HepG2 (cell line): ENCODE data around the gene GSTT2. TPM values are rescaled to one million over a fixed set of nuclear protein-coding genes. Genes with fewer than 3 reads are reported as not detected.

Experiments
- ATF4 ChIP-seq, 2 experiments: fragments of 450-650 bp in 1 of 2; sonication (generic) in 1 of 2; formaldehyde crosslinking; IDR thresholded peaks; 2 replicates each; pipeline versions ENCODE4 v1.5.0 to v1.8.0; 2020 to 2022; ENCODE audit warnings: mild to moderate bottlenecking in 1 of 2, missing genetic modification reagents in 1 of 2
- CCAR2 ChIP-seq: fragments of 200-400 bp; formaldehyde crosslinking; optimal IDR thresholded peaks from 2 replicates; pipeline ENCODE3; 2018; ENCODE audit warnings: low read depth, mild to moderate bottlenecking, low read length, moderate library complexity
- CENPT ChIP-seq: sonication (generic); formaldehyde crosslinking; IDR thresholded peaks from 2 replicates; pipeline ENCODE4 v1.8.0; 2022; ENCODE audit warnings: low read depth, mild to moderate bottlenecking, moderate library complexity, missing genetic modification reagents
- CENPX ChIP-seq: sonication (generic); formaldehyde crosslinking; IDR thresholded peaks from 2 replicates; pipeline ENCODE4 v1.9.0; 2021; ENCODE audit warnings: mild to moderate bottlenecking, missing genetic modification reagents, moderate library complexity
- FOXJ3 ChIP-seq: sonication (generic); formaldehyde crosslinking; IDR thresholded peaks from 2 replicates; pipeline ENCODE4 v1.4.0; 2020; ENCODE audit warnings: missing genetic modification reagents, mild to moderate bottlenecking, borderline replicate concordance
- HIVEP1 ChIP-seq: sonication (generic); formaldehyde crosslinking; IDR thresholded peaks from 2 replicates; pipeline ENCODE4 v1.4.0; 2020; ENCODE audit warnings: mild to moderate bottlenecking, missing genetic modification reagents
- JUNB ChIP-seq: sonication (generic); formaldehyde crosslinking; IDR thresholded peaks from 2 replicates; pipeline ENCODE4 v1.8.0; 2022; ENCODE audit warnings: missing genetic modification reagents, mild to moderate bottlenecking, borderline replicate concordance
- KDM5B ChIP-seq: sonication (generic); formaldehyde crosslinking; IDR thresholded peaks from 2 replicates; pipeline ENCODE4 v1.4.0; 2020; ENCODE audit warnings: missing genetic modification reagents, mild to moderate bottlenecking, borderline replicate concordance
- KLF16 ChIP-seq, 2 experiments: sonication (generic) in 1 of 2; formaldehyde crosslinking in 1 of 2; IDR thresholded peaks; 2 replicates each; pipeline versions ENCODE4 v1.6.1 to v1.8.0; 2016 to 2023; ENCODE audit warnings: missing genetic modification reagents in 2 of 2, missing compliant biosample characterization in 1 of 2
- MXD3 ChIP-seq: IDR thresholded peaks from 2 replicates; pipeline ENCODE4 v1.6.1; 2016; ENCODE audit warnings: mild to moderate bottlenecking, missing biosample characterization, missing genetic modification reagents
- PAWR ChIP-seq: sonication (generic); formaldehyde crosslinking; IDR thresholded peaks from 2 replicates; pipeline ENCODE4 v1.4.0; 2020; ENCODE audit warnings: missing genetic modification reagents, mild to moderate bottlenecking, borderline replicate concordance
- POLR2AphosphoS2 ChIP-seq: IDR thresholded peaks from 2 replicates; pipeline ENCODE4 v1.6.1; 2011; ENCODE audit warnings: low read depth, low read length, improper control_type of control experiment
- SKI ChIP-seq: fragments of 450-650 bp; IDR thresholded peaks from one replicate; pipeline ENCODE4 v1.6.1; 2018; ENCODE audit warnings: mild to moderate bottlenecking; ENCODE audit not compliant: partially characterized antibody
- SP140L ChIP-seq: sonication (generic); formaldehyde crosslinking; IDR thresholded peaks from 2 replicates; pipeline ENCODE4 v1.4.0; 2020; ENCODE audit warnings: missing genetic modification reagents, borderline replicate concordance
- SP5 ChIP-seq: IDR thresholded peaks from 2 replicates; pipeline ENCODE4 v1.6.1; 2016; ENCODE audit warnings: low read depth, borderline replicate concordance
- TAF15 ChIP-seq: fragments of 200-400 bp; formaldehyde crosslinking; IDR thresholded peaks from one replicate; pipeline ENCODE4 v1.6.1; 2018; ENCODE audit warnings: mild to moderate bottlenecking, low read depth, low read length; ENCODE audit not compliant: poor library complexity, severe bottlenecking
- TP53 ChIP-seq: sonication (generic); formaldehyde crosslinking; conservative IDR thresholded peaks from 2 replicates; pipeline ENCODE4 v1.4.0; 2020; ENCODE audit warnings: missing genetic modification reagents
- ZIK1 ChIP-seq: sonication (generic); formaldehyde crosslinking; IDR thresholded peaks from 2 replicates; pipeline ENCODE4 v1.5.0; 2020; ENCODE audit warnings: mild to moderate bottlenecking, low read depth, missing genetic modification reagents, borderline replicate concordance
- ZNF12 ChIP-seq: sonication (generic); formaldehyde crosslinking; IDR thresholded peaks from 2 replicates; pipeline ENCODE4 v1.5.0; 2020; ENCODE audit warnings: missing genetic modification reagents
- ZNF225 ChIP-seq: sonication (generic); formaldehyde crosslinking; IDR thresholded peaks from 2 replicates; pipeline ENCODE4 v1.4.0; 2020; ENCODE audit warnings: mild to moderate bottlenecking, missing genetic modification reagents
- ZNF432 ChIP-seq: sonication (generic); formaldehyde crosslinking; IDR thresholded peaks from 2 replicates; pipeline ENCODE4 v1.5.0; 2020; ENCODE audit warnings: missing genetic modification reagents, mild to moderate bottlenecking, borderline replicate concordance
- ZNF629 ChIP-seq: sonication (generic); formaldehyde crosslinking; conservative IDR thresholded peaks from 2 replicates; pipeline ENCODE4 v1.5.0; 2020; ENCODE audit warnings: missing genetic modification reagents
- ZNF878 ChIP-seq: sonication (generic); formaldehyde crosslinking; IDR thresholded peaks from 2 replicates; pipeline ENCODE4 v1.8.1; 2023; ENCODE audit warnings: mild to moderate bottlenecking, missing genetic modification reagents, moderate library complexity
- polyA plus RNA-seq, 8 experiments: library from polyadenylated mRNA; depleted of rRNA in 3 of 8; stranded (reverse) in 7 of 8; unstranded in 1 of 8; fragments of >200 nt; fragmentation: Illumina TruSeq in 4 of 8; extraction: Trizol in 4 of 8; gene quantifications; 2 replicates each; pipeline versions ENCODE4 v1.2.1 to v1.2.3, GENCODE V29; 2011 to 2016; ENCODE audit warnings: low read depth in 4 of 8, missing spikeins in 1 of 8, mixed read lengths in 1 of 8; ENCODE audit not compliant: insufficient read depth in 1 of 8
- total RNA-seq, 5 experiments: library from RNA; depleted of rRNA; stranded (reverse); fragments of >200 nt; fragmentation: Illumina TruSeq; extraction: Trizol; gene quantifications; 2 replicates each; pipeline ENCODE4 v1.2.3, GENCODE V29; 2016; ENCODE audit warnings: low read depth in 1 of 5
- TF ChIP-seq, protein P1 (sequence below): sonication (generic); formaldehyde crosslinking; conservative IDR thresholded peaks from 2 replicates; pipeline ENCODE4 v1.8.1; 2023; ENCODE audit warnings: missing genetic modification reagents
- TF ChIP-seq, protein P2 (sequence below): IDR thresholded peaks from 2 replicates; pipeline ENCODE4 v1.6.1; 2016; ENCODE audit warnings: low read depth, borderline replicate concordance
- TF ChIP-seq, protein P3 (sequence below): sonication (generic); formaldehyde crosslinking; IDR thresholded peaks from 2 replicates; pipeline ENCODE4 v1.4.0; 2020; ENCODE audit warnings: missing genetic modification reagents; ENCODE audit errors: not compliant biosample characterization

GSTT2 gene
- total and polyA plus RNA-seq, 2 of the 13 experiments (the other 11 are each of a cell fraction or from before 2014, with no cell fraction given): not detected

DNA sequence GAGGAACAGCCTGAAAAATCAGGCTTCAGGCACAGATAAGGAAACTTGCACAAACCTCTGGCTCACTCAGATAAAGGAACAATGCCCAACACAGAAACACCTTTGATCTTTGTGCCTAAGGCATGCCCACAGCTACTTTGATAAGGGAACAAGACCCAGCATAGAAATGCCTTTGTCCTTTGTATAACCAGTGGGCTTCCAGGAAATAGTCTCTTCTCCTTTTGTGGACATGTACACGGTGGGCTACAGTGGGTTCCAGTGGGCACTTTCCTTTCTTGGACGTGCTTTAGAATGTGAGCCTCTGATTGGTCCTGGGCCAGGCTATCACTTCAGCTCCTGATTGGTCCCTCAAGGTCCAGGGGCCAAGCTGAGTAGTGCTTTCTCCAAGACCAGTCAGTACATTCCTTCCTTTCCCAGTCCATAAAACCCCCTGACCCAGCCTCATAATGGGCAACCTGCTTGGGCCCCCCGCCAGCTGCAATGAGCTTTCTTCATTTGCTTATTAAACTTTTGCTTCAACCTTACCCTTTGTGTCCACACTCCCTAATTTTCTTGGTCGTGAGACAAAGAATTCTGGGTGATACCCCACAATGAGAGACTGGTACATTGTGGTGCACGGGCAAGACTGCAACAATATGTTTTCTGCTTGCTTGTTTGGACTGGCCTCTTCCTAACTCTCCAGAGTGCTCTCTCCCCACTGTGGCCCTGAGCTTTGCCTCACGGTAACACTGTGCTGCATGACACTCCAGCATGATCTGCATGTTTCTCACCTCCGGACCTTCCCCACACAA lies 29.5 kb downstream of the GSTT2 start (continued):
- TF ChIP-seq ZNF878 (CRISPR knock-in tag): 0 out of 2 replicates have a peak, but pooled peaks have one; percentile 38
- TF ChIP-seq, protein P1, sequence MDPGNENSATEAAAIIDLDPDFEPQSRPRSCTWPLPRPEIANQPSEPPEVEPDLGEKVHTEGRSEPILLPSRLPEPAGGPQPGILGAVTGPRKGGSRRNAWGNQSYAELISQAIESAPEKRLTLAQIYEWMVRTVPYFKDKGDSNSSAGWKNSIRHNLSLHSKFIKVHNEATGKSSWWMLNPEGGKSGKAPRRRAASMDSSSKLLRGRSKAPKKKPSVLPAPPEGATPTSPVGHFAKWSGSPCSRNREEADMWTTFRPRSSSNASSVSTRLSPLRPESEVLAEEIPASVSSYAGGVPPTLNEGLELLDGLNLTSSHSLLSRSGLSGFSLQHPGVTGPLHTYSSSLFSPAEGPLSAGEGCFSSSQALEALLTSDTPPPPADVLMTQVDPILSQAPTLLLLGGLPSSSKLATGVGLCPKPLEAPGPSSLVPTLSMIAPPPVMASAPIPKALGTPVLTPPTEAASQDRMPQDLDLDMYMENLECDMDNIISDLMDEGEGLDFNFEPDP (CRISPR knock-in tag): no peak
- no peak for TF ChIP-seq SKI
- no peak for TF ChIP-seq ZIK1 (CRISPR knock-in tag)
- TF ChIP-seq, protein P2, sequence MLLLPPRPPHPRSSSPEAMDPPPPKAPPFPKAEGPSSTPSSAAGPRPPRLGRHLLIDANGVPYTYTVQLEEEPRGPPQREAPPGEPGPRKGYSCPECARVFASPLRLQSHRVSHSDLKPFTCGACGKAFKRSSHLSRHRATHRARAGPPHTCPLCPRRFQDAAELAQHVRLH: no peak
- TF ChIP-seq SP140L (CRISPR knock-in tag): no peak
- no peak for TF ChIP-seq TAF15
- TF ChIP-seq MXD3: no peak
- TF ChIP-seq FOXJ3: no peak
- TF ChIP-seq JUNB (CRISPR knock-in tag): no peak
- no peak for TF ChIP-seq POLR2AphosphoS2
- TF ChIP-seq CCAR2: no peak
- TF ChIP-seq SP5 (CRISPR knock-in tag): no peak; the same call in 1 of the 2 replicates
- TF ChIP-seq TP53 (CRISPR knock-in tag): no peak
- no peak for TF ChIP-seq KDM5B (CRISPR knock-in tag)
- TF ChIP-seq ZNF12: no peak; the same call in 1 of the 2 replicates
- TF ChIP-seq CENPT (CRISPR knock-in tag): no peak
- TF ChIP-seq HIVEP1 (CRISPR knock-in tag): no peak
- no peak for TF ChIP-seq ATF4 (CRISPR knock-in tag; IDR thresholded peaks at IDR 0.05)
- TF ChIP-seq, protein P3, sequence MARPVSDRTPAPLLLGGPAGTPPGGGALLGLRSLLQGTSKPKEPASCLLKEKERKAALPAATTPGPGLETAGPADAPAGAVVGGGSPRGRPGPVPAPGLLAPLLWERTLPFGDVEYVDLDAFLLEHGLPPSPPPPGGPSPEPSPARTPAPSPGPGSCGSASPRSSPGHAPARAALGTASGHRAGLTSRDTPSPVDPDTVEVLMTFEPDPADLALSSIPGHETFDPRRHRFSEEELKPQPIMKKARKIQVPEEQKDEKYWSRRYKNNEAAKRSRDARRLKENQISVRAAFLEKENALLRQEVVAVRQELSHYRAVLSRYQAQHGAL: no peak
- no peak for TF ChIP-seq ZNF225 (CRISPR knock-in tag)
- no peak for TF ChIP-seq ZNF432 (CRISPR knock-in tag)
- no peak for TF ChIP-seq PAWR (CRISPR knock-in tag)
- TF ChIP-seq ZNF629 (CRISPR knock-in tag): 0 out of 2 replicates have a peak, but pooled peaks have one; percentile 18
- 0 out of 4 replicates have a peak, but pooled peaks of 1 of the 2 experiments have one; percentile 51 for TF ChIP-seq KLF16 (CRISPR knock-in tag; IDR thresholded peaks at IDR 0.05)
- no peak for TF ChIP-seq CENPX (CRISPR knock-in tag)
